Right ventricle myocardium superior (tissue), 1 donor: ENCODE measurements around the gene HAND2. TPM values are rescaled to one million over a fixed set of nuclear protein-coding genes. Genes with fewer than 3 reads are reported as not detected.
A peak's percentile ranks its signal among the peaks of the same experiment; 100 is the strongest.

ENCODE experiments used
- ATAC-seq: fragments of 200-7000 bp; cut with Tn5 transposase; one replicate; pipeline ENCODE4 v1.9.1; 2020; ENCODE audit warnings: mild to moderate bottlenecking; ENCODE audit not compliant: poor library complexity
- DNase-seq: peaks from one replicate; pipeline ENCODE4 v3.0.0-alpha.2; 2020
- intact Hi-C: fragments of 100-400 bp; cut with DNase I; formaldehyde crosslinking; loops from one replicate; pipeline ENCODE4 v1.11.2; 2022
- total RNA-seq: library from RNA; stranded (reverse); fragmentation: NEBNext Ultra II Directional; extraction: Animal tissue kit (Norgen Biotek cat#: 25700); gene quantifications from one replicate; pipeline ENCODE4 v1.2.1, GENCODE V29; 2021
- donor health status: DM: no; HTN: yes; CAD: no; lungs with severe emphysema.

HAND2 gene
- total RNA-seq, 1 donor from 2014 or later: 142 TPM

- intact Hi-C loops: no loop called here
- ATAC-seq (no peak), DNase-seq (peak; percentile 57)
Measured at GRCh38 chr4:173525118-173526011, 4.7 kb downstream of the HAND2 start.

- DNase-seq: no peak
- intact Hi-C loops: no loop called here
Measured at GRCh38 chr4:173524218-173525117, 5.6 kb downstream of the HAND2 start.

GRCh38 chr4:173522951-173523395 is 7.1 kb downstream of the HAND2 start:
- no peak for DNase-seq
- intact Hi-C loops: no loop called here
- ATAC-seq: peak; percentile 3

More at GRCh38 chr4:173524218-173525117, 5.6 kb downstream of the HAND2 start:
- no peak for ATAC-seq

- intact Hi-C loops: no loop called here
- DNase-seq (peak; percentile 95), ATAC-seq (peak; percentile 77)
Measured at GRCh38 chr4:173522160-173522950, 7.7 kb downstream of the HAND2 start.

GRCh38 chr4:173521467-173522159 is 8.4 kb downstream of the HAND2 start:
- intact Hi-C loops: no loop called here
- ATAC-seq (peak; percentile 21), DNase-seq (peak; percentile 73)

- intact Hi-C loops: no loop called here
- DNase-seq: no peak
- no peak for ATAC-seq
Measured at GRCh38 chr4:173520921-173521466, 9.0 kb downstream of the HAND2 start.

- intact Hi-C loops: loop anchor here (5.0 kb wide), 1 partner anchor 228 kb away; no protein-coding TSS in a partner anchor
- DNase-seq: no peak
- ATAC-seq: peak; percentile 21
Measured at GRCh38 chr4:173519111-173520101, 10.6 kb downstream of the HAND2 start.

- DNase-seq: no peak
- intact Hi-C loops: loop anchor here (5.0 kb wide), 1 partner anchor 229 kb away; no protein-coding TSS in a partner anchor
- ATAC-seq: no peak
Measured at GRCh38 chr4:173518425-173519102, 11.5 kb downstream of the HAND2 start.

- intact Hi-C loops: loop anchor here (5.0 kb wide), 1 partner anchor 229 kb away; no protein-coding TSS in a partner anchor
- ATAC-seq: peak; percentile 33
- no peak for DNase-seq
Measured at GRCh38 chr4:173517781-173518424, 12.1 kb downstream of the HAND2 start.

GRCh38 chr4:173516621-173517524 is 13.2 kb downstream of the HAND2 start:
- intact Hi-C loops: loop anchor here (5.0 kb wide), 1 partner anchor 230 kb away; no protein-coding TSS in a partner anchor
- no peak for DNase-seq
- ATAC-seq: peak; percentile 11

- no peak for ATAC-seq
- DNase-seq: no peak
- intact Hi-C loops: loop anchor here (5.0 kb wide), 1 partner anchor 232 kb away; no protein-coding TSS in a partner anchor
Measured at GRCh38 chr4:173515458-173515857, 14.6 kb downstream of the HAND2 start.

GRCh38 chr4:173514641-173515217 is 15.3 kb downstream of the HAND2 start:
- ATAC-seq: no peak
- DNase-seq: no peak
- intact Hi-C loops: loop anchor here (5.0 kb wide), 1 partner anchor 233 kb away; no protein-coding TSS in a partner anchor

GRCh38 chr4:173513651-173514050 is 16.4 kb downstream of the HAND2 start:
- ATAC-seq: no peak
- intact Hi-C loops: no loop called here
- DNase-seq: no peak

- no peak for ATAC-seq
- DNase-seq: no peak
- intact Hi-C loops: no loop called here
Measured at GRCh38 chr4:173511787-173512361, 18.2 kb downstream of the HAND2 start.
